MM.1S (cell line): ENCODE data around the gene KANK4.

ENCODE experiments used
- DNase-seq: peaks from one replicate; pipeline ENCODE4 v3.0.0-alpha.2; 2015
- H2AFZ ChIP-seq: fragments of 300-600 bp; sonication (generic); 2 replicates; pipeline ENCODE4 v1.6.0; 2016; ENCODE audit warnings: antibody characterized with exemption, low read length
- H3F3A ChIP-seq: fragments of 300-600 bp; sonication (generic); 2 replicates; pipeline ENCODE4 v1.6.1; 2016; ENCODE audit warnings: mild to moderate bottlenecking, antibody characterized with exemption, low read length, moderate library complexity, mixed read lengths; ENCODE audit not compliant: insufficient read depth
- H3K27ac ChIP-seq: fragments of 300-600 bp; sonication (generic); 2 replicates; pipeline ENCODE4 v1.5.1; 2016; ENCODE audit warnings: mild to moderate bottlenecking, low read length
- H3K27me3 ChIP-seq: fragments of 300-600 bp; sonication (generic); replicated peaks from 2 replicates; pipeline ENCODE4 v1.6.0; 2016; ENCODE audit warnings: low read length; ENCODE audit not compliant: insufficient read depth
- H3K36me3 ChIP-seq: fragments of 300-600 bp; sonication (generic); replicated peaks from 2 replicates; pipeline ENCODE4 v1.6.1; 2016; ENCODE audit warnings: mild to moderate bottlenecking, low read length, mixed read lengths; ENCODE audit not compliant: insufficient read depth
- H3K4me1 ChIP-seq: fragments of 300-600 bp; sonication (generic); 2 replicates; pipeline ENCODE4 v1.6.1; 2016; ENCODE audit warnings: low read length, mixed read lengths
- H3K4me2 ChIP-seq: fragments of 300-600 bp; sonication (generic); 2 replicates; pipeline ENCODE4 v1.6.0; 2016; ENCODE audit warnings: low read depth, low read length
- H3K4me3 ChIP-seq: fragments of 300-600 bp; sonication (generic); 2 replicates; pipeline ENCODE4 v1.5.1; 2016; ENCODE audit warnings: low read length, mixed read lengths
- H3K79me2 ChIP-seq: fragments of 300-600 bp; sonication (generic); 2 replicates; pipeline ENCODE4 v1.6.1; 2016; ENCODE audit warnings: mixed run types, low read length, mixed read lengths
- H3K9ac ChIP-seq: fragments of 300-600 bp; sonication (generic); 2 replicates; pipeline ENCODE4 v1.6.1; 2016; ENCODE audit warnings: low read length, mixed read lengths
- H3K9me2 ChIP-seq: fragments of 300-600 bp; sonication (generic); replicated peaks from 2 replicates; pipeline ENCODE4 v1.6.1; 2016; ENCODE audit warnings: mild to moderate bottlenecking, low read length, mixed read lengths; ENCODE audit not compliant: insufficient read depth
- H3K9me3 ChIP-seq: fragments of 300-600 bp; sonication (generic); replicated peaks from 2 replicates; pipeline ENCODE4 v1.6.1; 2016; ENCODE audit warnings: mild to moderate bottlenecking, low read length, mixed read lengths; ENCODE audit not compliant: insufficient read depth
- H4K20me1 ChIP-seq: fragments of 300-600 bp; sonication (generic); 2 replicates; pipeline ENCODE4 v1.6.1; 2016; ENCODE audit warnings: mild to moderate bottlenecking, low read length, moderate library complexity, mixed read lengths; ENCODE audit not compliant: insufficient read depth
- EZH2 ChIP-seq: fragments of 300-600 bp; sonication (generic); optimal IDR thresholded peaks from 2 replicates; pipeline ENCODE3; 2017; ENCODE audit warnings: low read depth, mild to moderate bottlenecking, antibody characterized with exemption, low read length, mixed read lengths
- EZH2phosphoT487 ChIP-seq: fragments of 300-600 bp; sonication (generic); IDR thresholded peaks from 2 replicates; pipeline ENCODE4 v1.6.1; 2018; ENCODE audit warnings: antibody characterized with exemption, low read length
- TF ChIP-seq, protein P1 (sequence below): fragments of 300-600 bp; sonication (generic); IDR thresholded peaks from 2 replicates; pipeline ENCODE4 v1.5.1; 2016; ENCODE audit warnings: antibody characterized with exemption, low read length, mixed read lengths

KANK4 gene

DNA sequence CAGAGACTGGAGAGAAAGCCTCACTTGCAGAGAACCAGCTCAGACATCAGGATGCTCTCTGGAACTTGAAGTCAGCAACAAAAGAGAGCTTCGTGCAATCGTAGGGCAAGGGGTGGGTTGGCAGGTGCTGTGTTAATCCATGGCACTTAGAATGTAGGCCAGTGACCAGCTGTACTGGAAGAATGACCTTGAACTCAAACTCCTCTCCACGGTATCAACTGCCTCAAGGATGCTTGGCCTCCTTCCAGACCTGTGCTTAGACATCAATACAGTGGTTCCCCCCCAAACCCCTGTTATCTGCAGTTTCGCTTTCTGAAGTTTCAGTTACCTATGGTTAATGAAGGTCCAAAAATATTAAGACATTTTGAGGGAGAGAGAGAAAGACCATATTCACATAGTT lies 6.5 kb downstream of the KANK4 start:
- no peaks in the 10 kb centered on the region for H3K9me2 ChIP-seq
- H3K27ac ChIP-seq, result no peak overlapping the region
- no peaks in the 10 kb centered on the region for H3K79me2 ChIP-seq
- H3K4me3 ChIP-seq, result no peak overlapping the region
- no peaks in the 10 kb centered on the region for H3K9me3 ChIP-seq
- no peaks in the 10 kb centered on the region for H4K20me1 ChIP-seq
- H3K27me3 ChIP-seq, result no peaks in the 10 kb centered on the region
- no peaks in the 10 kb centered on the region for H3F3A ChIP-seq
- TF ChIP-seq, protein P1, sequence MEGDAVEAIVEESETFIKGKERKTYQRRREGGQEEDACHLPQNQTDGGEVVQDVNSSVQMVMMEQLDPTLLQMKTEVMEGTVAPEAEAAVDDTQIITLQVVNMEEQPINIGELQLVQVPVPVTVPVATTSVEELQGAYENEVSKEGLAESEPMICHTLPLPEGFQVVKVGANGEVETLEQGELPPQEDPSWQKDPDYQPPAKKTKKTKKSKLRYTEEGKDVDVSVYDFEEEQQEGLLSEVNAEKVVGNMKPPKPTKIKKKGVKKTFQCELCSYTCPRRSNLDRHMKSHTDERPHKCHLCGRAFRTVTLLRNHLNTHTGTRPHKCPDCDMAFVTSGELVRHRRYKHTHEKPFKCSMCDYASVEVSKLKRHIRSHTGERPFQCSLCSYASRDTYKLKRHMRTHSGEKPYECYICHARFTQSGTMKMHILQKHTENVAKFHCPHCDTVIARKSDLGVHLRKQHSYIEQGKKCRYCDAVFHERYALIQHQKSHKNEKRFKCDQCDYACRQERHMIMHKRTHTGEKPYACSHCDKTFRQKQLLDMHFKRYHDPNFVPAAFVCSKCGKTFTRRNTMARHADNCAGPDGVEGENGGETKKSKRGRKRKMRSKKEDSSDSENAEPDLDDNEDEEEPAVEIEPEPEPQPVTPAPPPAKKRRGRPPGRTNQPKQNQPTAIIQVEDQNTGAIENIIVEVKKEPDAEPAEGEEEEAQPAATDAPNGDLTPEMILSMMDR, result no peak
- no peak for TF ChIP-seq EZH2phosphoT487
- TF ChIP-seq EZH2, result no peak
- H3K4me2 ChIP-seq, result no peak overlapping the region
- H3K9ac ChIP-seq, result no peak overlapping the region
- DNase-seq, result peak; percentile 56
- no peak overlapping the region for H2AFZ ChIP-seq
- H3K4me1 ChIP-seq, result no peaks in the 10 kb centered on the region
- no peaks in the 10 kb centered on the region for H3K36me3 ChIP-seq

DNA sequence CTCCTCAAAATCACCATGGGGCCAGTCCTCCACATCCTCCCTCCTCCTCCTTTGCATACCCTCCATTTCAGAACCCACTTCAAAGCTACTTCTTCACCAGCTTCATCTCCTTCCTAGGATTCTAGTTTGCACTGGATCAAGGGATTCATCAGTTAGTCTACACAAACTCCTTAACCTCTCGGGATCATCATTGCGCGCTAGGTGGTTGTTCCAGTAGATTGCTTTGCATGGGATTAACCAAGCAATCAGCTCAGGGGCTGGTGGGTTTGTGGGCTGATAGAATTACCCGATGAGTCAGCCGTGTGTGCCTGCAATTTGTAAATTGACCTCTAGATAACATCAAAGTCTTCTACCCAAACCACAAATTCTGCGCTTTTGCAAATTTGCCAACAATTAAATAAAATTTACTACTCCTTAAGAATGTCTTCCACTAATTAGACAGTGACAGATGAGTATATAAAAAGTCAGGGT lies 7.7 kb downstream of the KANK4 start:
- H3F3A ChIP-seq, result no peaks in the 10 kb centered on the region
- no peak overlapping the region for H3K27ac ChIP-seq
- H3K79me2 ChIP-seq, result no peaks in the 10 kb centered on the region
- H2AFZ ChIP-seq, result no peak overlapping the region
- H3K27me3 ChIP-seq, result no peaks in the 10 kb centered on the region
- H4K20me1 ChIP-seq, result no peaks in the 10 kb centered on the region
- no peaks in the 10 kb centered on the region for H3K9me2 ChIP-seq
- TF ChIP-seq EZH2phosphoT487 (no peak), EZH2 (no peak)
- TF ChIP-seq, protein P1, result no peak
- no peak overlapping the region for H3K4me2 ChIP-seq
- H3K9me3 ChIP-seq, result no peaks in the 10 kb centered on the region
- no peaks in the 10 kb centered on the region for H3K4me1 ChIP-seq
- DNase-seq, result no peak
- H3K4me3 ChIP-seq, result no peak overlapping the region
- H3K9ac ChIP-seq, result no peak overlapping the region
- H3K36me3 ChIP-seq, result no peaks in the 10 kb centered on the region

DNA sequence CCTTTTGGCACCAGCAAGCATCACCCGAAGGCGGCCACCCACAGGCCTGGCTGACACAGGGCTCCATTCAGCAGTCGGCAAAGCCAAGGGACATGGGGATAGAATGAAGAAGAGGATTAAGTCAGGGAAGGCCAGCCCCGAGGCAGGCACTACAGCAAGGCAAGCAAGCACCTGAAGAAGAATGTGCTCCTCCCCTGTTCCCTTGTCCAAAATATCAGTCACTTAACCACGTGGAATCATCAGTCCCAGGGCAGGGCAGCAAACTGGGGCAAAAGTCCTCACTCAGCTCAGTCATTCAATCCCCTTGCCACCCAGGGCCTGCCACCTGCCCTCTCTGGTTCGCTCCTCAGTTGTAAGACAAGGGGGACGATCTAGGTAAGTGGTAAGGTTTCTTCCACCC lies 9.3 kb downstream of the KANK4 start:
- Histone ChIP-seq H3K79me2 (no peaks in the 10 kb centered on the region), H3K27me3 (no peaks in the 10 kb centered on the region), H3K9me3 (no peaks in the 10 kb centered on the region), H3F3A (no peaks in the 10 kb centered on the region), H3K27ac (no peak overlapping the region), H3K4me2 (no peak overlapping the region), H3K36me3 (no peaks in the 10 kb centered on the region), H4K20me1 (no peaks in the 10 kb centered on the region), H3K9ac (no peak overlapping the region), H3K9me2 (no peaks in the 10 kb centered on the region), H3K4me1 (no peaks in the 10 kb centered on the region), H3K4me3 (no peak overlapping the region), H2AFZ (no peak overlapping the region)
- TF ChIP-seq EZH2phosphoT487, result no peak
- TF ChIP-seq, protein P1, result no peak
- no peak for TF ChIP-seq EZH2
- no peak for DNase-seq
